ENCODE results near the gene SNX6.
"Not testable (repeated sequence)": the region's sequence is repeated elsewhere in the genome, so short reads cannot be mapped to it uniquely, and the experiment has no call there.

Gene SNX6

DNA sequence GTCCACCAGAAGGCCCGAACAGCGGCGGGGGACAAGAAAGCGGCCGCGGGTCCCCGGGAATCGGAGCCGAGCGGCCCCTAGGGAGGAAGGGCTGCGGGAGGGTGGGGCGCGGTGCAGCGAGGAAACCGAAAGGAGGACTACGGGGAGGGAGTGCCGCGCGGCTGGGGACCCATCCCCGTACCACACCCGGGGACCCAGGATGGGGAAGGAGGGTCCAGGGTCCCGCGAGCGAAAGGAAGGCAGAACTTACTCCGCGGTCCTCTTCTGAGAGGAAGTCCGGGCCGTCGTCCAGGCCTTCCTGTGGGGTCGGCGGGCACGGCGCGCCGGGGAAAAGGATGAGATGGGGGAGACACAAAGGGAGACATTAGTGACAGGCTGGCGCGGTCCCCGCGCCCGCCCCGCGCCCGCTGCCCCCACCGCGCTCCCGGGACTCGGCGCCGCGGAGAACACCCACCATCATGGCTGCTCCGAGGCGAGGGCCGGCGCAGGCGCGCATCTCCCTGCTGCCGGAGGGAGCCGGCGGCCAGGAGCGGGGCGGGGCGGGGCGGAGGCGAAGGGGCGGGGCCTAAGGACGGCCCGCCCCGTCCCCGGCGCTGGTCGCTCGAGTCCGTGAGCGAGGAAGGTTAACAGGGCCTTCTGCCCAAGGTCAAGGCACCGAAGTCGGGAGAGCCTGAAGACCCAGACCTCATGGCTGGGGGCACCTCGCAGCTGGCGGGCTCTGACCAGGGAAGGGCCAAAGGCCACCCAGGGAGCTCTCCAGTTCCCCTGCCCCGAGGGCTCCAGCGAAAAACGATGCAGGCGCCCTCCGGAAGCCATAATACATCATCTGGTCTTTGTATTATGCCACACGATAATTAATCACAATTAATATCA, at the start of gene SNX6:
TSS of gene SNX6 (minus strand) at position 492 of the 873 bp plus-strand sequence. CDS start at position 460, 32 bp downstream.
- Mint-ChIP-seq H3K27ac (peak within 1 kb of the TSS; percentile 95), H3K4me3 (peak within 1 kb of the TSS; percentile 88), H3K4me1 (peaks cover 19% of the 10 kb centered on the region), H3K9me3 (no peaks in the 10 kb centered on the region), H3K36me3 (peaks cover 48% of the 10 kb centered on the region)
- peak; percentile 97 for ATAC-seq
- DNase-seq (ENCODE audit: low spot score in 2 of 2) = peak; percentile 68 to 88

DNA sequence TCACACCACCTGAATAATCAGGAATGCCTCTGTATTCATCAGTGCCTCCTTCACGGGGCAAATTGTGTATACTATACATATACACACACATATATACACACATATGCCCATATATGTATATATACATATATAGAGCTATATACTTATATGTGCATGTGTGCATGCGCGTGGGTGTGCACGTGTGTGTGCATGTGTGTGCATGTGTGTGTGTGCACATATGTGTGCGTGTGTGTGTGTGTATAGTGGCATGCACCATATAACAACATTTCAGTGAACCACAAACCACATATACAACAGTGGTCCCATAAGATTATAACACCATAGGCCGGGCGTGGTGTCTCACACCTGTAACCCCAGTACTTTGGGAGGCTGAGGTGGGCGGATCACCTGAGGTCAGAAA, 48.8 kb upstream of the SNX6 start:
- no peak overlapping the region for H3K27ac Mint-ChIP-seq
- ATAC-seq (no peak), DNase-seq (ENCODE audit: low spot score in 2 of 2) (no peak)
- H3K4me3 Mint-ChIP-seq = no peak overlapping the region
- no peaks in the 10 kb centered on the region for H3K9me3 Mint-ChIP-seq
- H3K36me3 Mint-ChIP-seq = no peaks in the 10 kb centered on the region
- no peaks in the 10 kb centered on the region for H3K4me1 Mint-ChIP-seq

DNA sequence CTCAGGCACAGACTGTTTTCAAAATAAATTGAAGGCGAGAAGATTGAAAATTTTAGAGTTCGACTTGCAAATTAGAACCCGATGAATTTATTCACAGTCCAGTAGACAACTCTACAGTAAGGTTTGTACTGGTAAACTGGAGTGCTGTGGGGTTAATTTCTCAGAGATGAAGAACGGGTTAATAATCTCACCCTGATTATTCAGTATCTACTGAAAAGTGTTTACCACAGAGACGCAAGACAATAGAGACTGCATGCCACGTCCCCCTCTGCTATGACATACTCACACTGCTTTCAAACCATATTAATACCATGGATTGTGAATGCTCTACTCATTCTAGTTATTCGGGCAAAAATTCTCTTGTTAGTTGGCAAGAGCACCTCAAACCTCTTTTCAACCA, 48.4 kb upstream of the SNX6 start:
- no peak for ATAC-seq
- Mint-ChIP-seq H3K36me3 (no peaks in the 10 kb centered on the region), H3K4me1 (no peaks in the 10 kb centered on the region), H3K27ac (no peak overlapping the region), H3K4me3 (no peak overlapping the region), H3K9me3 (no peaks in the 10 kb centered on the region)
- DNase-seq (ENCODE audit: low spot score in 2 of 2) = no peak

DNA sequence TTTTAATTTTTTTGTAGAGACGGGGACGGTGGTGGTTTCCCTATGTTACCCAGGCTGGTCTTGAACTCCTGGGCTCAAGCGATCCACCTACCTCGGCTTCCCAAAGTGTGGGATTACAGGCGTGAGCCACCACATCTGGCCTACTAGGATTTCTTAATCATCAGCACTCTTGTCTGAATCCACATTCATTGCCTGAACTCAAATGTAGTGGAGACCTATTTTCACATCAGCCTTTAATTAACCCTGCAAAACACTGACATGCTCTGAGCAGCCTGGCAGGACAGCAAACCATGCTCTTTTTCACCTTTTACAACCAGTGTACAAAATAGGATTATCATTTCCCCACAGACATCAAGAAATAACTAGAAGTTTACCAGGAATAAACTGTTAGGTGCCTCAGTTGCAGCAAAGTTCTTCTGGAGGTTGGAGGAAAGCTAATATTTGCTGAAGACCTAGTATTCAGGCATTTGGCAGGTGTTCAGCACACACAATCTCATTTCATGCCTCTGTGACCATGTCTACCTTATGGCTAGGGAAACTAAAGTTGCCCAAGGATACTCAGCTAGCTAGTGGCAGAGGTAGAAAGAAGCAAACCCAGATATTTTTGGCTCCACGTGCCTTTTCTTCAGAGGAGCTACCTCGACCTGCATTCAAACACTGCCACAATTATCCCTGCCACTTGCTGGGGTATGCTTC, 46.7 kb upstream of the SNX6 start:
- Mint-ChIP-seq H3K27ac (no peak overlapping the region), H3K36me3 (no peaks in the 10 kb centered on the region), H3K9me3 (no peaks in the 10 kb centered on the region), H3K4me1 (no peaks in the 10 kb centered on the region), H3K4me3 (no peak overlapping the region)
- ATAC-seq (no peak), DNase-seq (ENCODE audit: low spot score in 2 of 2) (no peak)

DNA sequence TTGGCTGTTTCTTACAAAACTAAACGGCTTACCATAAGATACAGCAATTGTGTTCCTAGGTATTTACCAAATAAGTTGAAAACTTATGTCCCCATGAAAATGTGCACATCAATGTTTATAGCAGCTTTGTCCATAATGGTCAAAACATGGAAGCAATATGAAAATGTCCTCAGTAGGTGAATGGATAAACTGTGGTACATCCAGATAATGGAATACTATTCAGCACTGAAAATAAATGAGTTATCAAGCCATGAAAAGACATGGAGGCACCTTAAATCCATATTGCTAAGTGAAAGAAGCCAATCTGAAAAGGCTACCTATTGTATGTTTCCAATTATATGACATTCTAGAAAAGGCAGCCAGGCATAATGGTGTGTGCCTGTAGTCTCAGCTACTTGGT, 43.8 kb upstream of the SNX6 start:
- H3K9me3 Mint-ChIP-seq = no peaks in the 10 kb centered on the region
- ATAC-seq (no peak), DNase-seq (ENCODE audit: low spot score in 2 of 2) (no peak)
- no peaks in the 10 kb centered on the region for H3K4me1 Mint-ChIP-seq
- no peak overlapping the region for H3K4me3 Mint-ChIP-seq
- no peaks in the 10 kb centered on the region for H3K36me3 Mint-ChIP-seq
- no peak overlapping the region for H3K27ac Mint-ChIP-seq

DNA sequence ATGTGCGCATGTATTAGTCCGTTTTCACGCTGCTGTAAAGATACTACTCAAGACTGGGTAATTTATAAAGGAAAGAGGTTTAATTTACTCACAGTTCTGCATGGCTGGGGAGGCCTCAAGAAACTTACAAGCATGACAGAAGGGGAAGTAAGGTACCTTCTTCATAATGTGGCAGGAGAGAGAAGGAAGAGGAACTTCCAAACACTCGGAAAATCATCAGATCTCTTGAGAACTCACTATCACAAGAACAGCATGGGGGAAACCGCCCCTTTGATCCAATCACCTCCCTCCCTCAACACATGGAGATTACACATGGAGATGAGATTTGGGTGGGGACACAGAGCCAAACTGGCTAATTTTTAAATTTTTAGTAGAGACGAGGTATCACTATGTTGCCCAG, 41.8 kb upstream of the SNX6 start:
- H3K4me1 Mint-ChIP-seq = no peaks in the 10 kb centered on the region
- H3K36me3 Mint-ChIP-seq = no peaks in the 10 kb centered on the region
- no peak overlapping the region for H3K4me3 Mint-ChIP-seq

DNA sequence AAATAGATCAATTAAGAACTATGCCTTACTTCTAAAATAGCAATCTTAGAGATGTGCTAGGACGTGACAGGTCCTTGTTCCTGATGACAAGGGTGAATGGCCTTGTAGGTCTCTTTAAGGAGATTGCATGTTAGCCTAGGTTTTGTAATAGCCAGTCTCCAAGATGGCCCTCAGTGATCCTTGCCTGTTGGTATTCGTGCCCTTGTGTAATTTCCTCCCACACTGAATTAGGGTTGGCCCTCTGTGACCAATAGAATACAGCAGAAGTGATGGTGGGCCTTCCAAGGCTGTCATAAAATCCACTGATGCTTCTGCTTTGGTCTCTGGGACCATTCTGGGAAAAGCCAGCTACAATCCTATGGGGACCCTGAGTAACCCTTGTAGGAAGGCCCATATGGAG, 38.2 kb upstream of the SNX6 start:
- Mint-ChIP-seq H3K36me3 (no peaks in the 10 kb centered on the region), H3K4me3 (no peak overlapping the region), H3K27ac (no peak overlapping the region), H3K9me3 (no peaks in the 10 kb centered on the region), H3K4me1 (peaks cover 6% of the 10 kb centered on the region)
- ATAC-seq = no peak
- no peak for DNase-seq (ENCODE audit: low spot score in 2 of 2)

More for the DNA sequence above, 41.8 kb upstream of the SNX6 start:
- no peaks in the 10 kb centered on the region for H3K9me3 Mint-ChIP-seq
- no peak overlapping the region for H3K27ac Mint-ChIP-seq
- DNase-seq (ENCODE audit: low spot score in 2 of 2) = no peak
- ATAC-seq = no peak

DNA sequence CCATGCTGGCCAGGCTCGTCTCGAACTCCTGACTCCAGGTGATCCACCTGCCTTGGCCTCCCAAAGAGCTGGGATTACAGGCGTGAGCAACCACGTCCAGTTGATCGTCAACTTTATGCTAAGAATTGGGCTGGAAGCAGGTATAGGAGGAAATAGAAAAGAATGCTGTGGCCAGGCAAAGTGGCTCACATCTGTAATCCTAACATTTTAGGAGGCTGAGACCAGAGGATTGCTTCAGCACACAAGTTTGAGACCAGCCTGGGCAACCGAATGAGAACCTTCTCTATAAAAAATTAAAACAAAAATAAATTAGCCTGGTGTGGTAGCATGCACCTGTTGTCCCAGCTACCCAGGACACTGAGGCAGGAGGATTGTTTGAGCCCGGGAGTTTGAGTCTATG, 37.1 kb upstream of the SNX6 start:
- no peak for ATAC-seq
- Mint-ChIP-seq H3K4me3 (no peak overlapping the region), H3K36me3 (no peaks in the 10 kb centered on the region), H3K27ac (no peak overlapping the region), H3K4me1 (peaks cover 6% of the 10 kb centered on the region), H3K9me3 (no peaks in the 10 kb centered on the region)
- no peak for DNase-seq (ENCODE audit: low spot score in 2 of 2)

DNA sequence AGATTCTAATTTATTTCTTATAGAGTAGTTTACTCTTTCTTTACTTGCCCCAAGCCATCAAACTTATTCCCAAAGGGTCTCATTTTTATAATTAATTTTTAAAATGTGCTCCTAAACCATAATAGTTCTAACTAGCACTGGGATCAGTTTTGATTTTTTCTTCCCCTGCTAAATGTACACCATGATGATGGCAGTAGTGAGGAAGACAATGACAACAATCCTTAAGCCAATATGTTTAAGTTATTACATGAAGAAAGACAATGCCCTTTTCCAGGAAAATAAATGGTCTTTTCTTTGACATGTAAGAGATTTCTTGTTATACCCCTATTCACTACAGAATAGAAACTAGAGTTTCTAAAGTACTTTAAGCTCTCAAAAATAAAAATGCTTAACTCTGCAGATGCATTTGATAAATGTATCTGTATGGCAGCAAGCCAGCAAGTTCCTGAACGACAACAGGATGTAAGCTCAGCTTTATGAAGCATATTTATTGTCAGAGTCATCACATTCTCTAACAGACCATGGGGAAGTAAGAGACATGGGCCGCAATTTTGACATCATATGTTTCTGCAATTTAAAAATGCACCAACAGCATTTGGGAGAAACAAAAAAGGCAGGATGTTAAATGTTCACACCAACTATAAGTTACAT, 36.0 kb upstream of the SNX6 start:
- H3K4me1 Mint-ChIP-seq = peaks cover 6% of the 10 kb centered on the region
- ATAC-seq = no peak
- H3K36me3 Mint-ChIP-seq = no peaks in the 10 kb centered on the region
- H3K27ac Mint-ChIP-seq = peak overlapping the region; percentile 40
- H3K9me3 Mint-ChIP-seq = no peaks in the 10 kb centered on the region
- no peak for DNase-seq (ENCODE audit: low spot score in 2 of 2)
- no peak overlapping the region for H3K4me3 Mint-ChIP-seq

DNA sequence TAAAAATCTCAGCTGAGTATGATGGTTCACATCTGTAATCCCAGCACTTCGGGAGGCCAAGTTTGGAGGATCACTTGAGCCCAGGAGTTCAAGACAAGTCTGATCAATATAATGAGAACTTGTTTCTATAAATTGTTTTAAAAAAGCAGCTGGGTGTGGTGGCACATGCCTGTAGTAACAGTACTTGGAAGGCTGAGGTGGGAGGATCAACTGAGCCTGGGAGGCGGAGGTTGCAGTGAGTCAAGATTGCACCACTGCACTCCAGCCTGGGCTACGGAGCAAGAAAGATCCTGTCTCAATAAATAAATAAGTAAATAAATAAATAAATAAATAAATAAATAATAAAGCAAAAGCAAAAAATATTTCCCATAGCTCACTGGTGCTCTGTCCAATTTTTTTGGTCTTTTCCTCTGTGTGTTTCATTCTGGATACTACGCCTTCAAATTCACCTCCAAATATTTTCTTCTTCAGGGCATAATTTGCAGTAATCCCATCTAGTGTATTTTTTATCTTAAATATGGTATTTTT, 32.7 kb upstream of the SNX6 start:
- Mint-ChIP-seq H3K4me3 (no peak overlapping the region), H3K9me3 (no peaks in the 10 kb centered on the region), H3K4me1 (peaks cover 6% of the 10 kb centered on the region), H3K27ac (no peak overlapping the region), H3K36me3 (no peaks in the 10 kb centered on the region)
- DNase-seq (ENCODE audit: low spot score in 2 of 2) (no peak), ATAC-seq (no peak)

DNA sequence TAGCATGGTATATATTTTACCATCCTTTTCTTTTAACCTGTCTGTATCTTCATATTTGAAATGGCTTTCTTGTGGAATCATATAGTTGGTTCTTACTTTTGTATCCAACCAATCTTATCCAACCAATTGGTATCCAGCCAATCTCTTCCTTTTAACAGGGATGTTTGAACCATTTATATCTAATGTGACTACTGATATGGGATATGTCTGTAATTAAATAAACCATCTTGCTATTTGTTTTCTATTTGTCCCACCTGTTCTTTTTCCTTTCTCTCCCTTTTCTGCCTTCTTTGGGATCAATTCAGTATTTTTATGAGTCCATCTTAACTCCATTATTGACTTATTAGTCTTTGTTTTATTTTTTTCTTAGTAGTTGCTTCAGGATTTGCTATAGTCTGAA, 30.8 kb upstream of the SNX6 start:
- H3K27ac Mint-ChIP-seq = no peak overlapping the region
- H3K9me3 Mint-ChIP-seq = no peaks in the 10 kb centered on the region
- H3K4me3 Mint-ChIP-seq = no peak overlapping the region
- no peak for DNase-seq (ENCODE audit: low spot score in 2 of 2)
- no peaks in the 10 kb centered on the region for H3K36me3 Mint-ChIP-seq
- no peak for ATAC-seq
- no peaks in the 10 kb centered on the region for H3K4me1 Mint-ChIP-seq

DNA sequence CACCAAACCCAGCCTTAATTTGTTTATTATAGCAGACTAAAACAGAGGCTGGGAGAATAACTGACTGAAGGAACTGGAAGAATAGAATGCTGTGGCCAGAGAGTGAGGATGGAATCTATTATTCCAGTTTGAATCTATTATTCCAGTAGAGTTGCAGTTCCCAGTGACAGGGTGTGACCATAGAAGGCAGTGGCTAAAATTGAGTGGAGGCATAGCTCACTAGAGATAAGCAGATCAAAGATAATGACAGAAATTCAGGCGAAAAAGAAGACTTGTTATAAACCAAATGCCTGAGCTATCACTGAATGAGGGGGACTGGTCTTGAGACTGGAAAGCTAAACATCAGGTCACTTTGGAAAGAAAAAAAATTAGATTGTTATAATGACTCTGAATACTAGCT, 26.0 kb upstream of the SNX6 start:
- DNase-seq (ENCODE audit: low spot score in 2 of 2) (no peak), ATAC-seq (no peak)
- Mint-ChIP-seq H3K27ac (no peak overlapping the region), H3K4me3 (no peak overlapping the region), H3K4me1 (no peaks in the 10 kb centered on the region), H3K9me3 (no peaks in the 10 kb centered on the region), H3K36me3 (no peaks in the 10 kb centered on the region)

DNA sequence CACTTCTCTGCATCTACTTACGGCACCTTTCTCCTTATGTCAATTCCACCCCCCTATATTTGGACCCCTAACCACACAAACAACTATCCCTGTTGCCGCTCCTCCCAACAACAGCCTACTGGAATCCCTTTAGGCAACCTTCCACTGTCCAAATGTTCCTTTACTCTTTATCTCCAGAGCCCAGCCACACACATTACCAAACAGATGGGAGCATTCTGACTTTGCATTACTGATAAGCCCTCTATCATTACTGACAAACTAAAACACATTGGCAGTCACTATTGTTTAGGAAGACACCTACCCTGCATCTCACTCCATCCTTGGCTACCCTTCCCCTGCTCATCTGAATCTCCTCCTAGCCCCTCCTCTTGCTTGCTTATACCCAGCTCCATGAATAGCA, 23.1 kb upstream of the SNX6 start:
- not testable (repeated sequence) for H3K27ac Mint-ChIP-seq; H3K4me3 Mint-ChIP-seq; H3K36me3 Mint-ChIP-seq; H3K4me1 Mint-ChIP-seq; DNase-seq (ENCODE audit: low spot score in 2 of 2); ATAC-seq; H3K9me3 Mint-ChIP-seq

DNA sequence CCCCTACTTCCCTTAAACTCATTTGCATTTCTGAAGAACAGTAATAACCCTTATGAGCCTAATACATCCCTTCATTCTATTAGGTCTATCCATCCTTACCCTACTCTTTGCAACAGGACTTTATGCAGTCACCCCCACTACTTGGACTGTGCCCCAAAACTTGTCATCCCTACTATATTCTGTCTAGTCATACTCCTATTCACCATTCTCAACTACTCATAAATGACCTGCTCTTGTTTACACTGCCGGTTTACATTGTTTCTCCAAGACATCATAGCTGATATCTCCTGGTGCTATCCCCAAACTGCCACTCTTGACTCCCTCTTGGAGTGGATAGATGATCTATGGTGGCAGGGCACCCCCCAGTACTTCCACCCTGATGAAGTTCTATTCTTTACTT, 22.4 kb upstream of the SNX6 start:
- H3K9me3 Mint-ChIP-seq; ATAC-seq; H3K4me3 Mint-ChIP-seq; H3K36me3 Mint-ChIP-seq; DNase-seq (ENCODE audit: low spot score in 2 of 2); H3K27ac Mint-ChIP-seq; H3K4me1 Mint-ChIP-seq: not testable (repeated sequence)

DNA sequence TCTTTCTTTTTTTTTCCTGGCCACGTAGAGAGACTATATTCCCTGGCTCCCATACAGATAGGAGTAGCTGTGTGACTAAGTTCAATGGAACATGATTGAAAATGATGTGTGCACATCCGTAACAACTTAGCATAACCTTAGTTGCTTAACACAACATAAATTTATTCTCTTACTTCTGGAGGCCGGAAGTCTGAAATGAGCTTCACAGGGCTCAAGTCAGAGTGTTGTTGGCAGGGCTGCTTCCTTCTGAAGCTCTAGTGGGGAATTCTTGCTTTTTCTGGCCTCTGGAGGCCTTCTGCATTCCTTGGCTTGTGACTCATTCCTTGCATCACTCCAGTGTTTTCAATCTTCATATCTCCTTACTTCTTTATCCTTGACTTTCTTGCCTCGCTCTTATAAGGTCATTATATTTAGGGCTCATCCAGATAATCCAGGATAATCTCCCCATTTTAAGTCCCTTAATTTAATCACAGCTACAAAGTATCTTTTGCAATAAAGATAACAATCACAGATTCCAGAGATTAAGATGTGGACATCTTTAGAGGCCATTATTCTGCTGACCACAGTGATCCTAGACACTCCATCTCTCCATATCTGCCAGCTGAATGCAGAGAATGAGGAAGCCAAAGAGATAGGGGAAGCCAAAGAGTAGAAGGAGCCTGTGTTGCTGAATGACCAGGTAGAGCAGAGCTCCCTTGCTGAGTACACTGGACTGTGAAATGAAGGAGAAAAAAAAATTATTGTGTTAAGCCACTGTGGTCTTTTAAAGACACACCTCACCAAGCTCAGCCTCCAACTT, 21.0 kb upstream of the SNX6 start:
- no peak overlapping the region for H3K27ac Mint-ChIP-seq
- no peaks in the 10 kb centered on the region for H3K36me3 Mint-ChIP-seq
- ATAC-seq = no peak
- H3K4me3 Mint-ChIP-seq = no peak overlapping the region
- no peaks in the 10 kb centered on the region for H3K4me1 Mint-ChIP-seq
- no peak for DNase-seq (ENCODE audit: low spot score in 2 of 2)
- no peaks in the 10 kb centered on the region for H3K9me3 Mint-ChIP-seq

Data from stimulated activated effector memory CD8-positive, alpha-beta T cell treated with anti-CD3 and anti-CD28 coated beads, Interleukin-12 subunit alpha, Interleukin-12 subunit beta, amount 100 ng/mL, for 72 hours (primary cell).